ENCODE results near the gene STX18. TPM values are rescaled to one million over a fixed set of nuclear protein-coding genes. Genes with fewer than 3 reads are reported as not detected.
A peak's percentile ranks its signal among the peaks of the same experiment; 100 is the strongest.
"Not testable (repeated sequence)": the region's sequence is repeated elsewhere in the genome, so short reads cannot be mapped to it uniquely, and the experiment has no call there.

STX18 gene
- total RNA-seq, 2 experiments from 2014 or later = 19.5 to 20.0 TPM

DNA sequence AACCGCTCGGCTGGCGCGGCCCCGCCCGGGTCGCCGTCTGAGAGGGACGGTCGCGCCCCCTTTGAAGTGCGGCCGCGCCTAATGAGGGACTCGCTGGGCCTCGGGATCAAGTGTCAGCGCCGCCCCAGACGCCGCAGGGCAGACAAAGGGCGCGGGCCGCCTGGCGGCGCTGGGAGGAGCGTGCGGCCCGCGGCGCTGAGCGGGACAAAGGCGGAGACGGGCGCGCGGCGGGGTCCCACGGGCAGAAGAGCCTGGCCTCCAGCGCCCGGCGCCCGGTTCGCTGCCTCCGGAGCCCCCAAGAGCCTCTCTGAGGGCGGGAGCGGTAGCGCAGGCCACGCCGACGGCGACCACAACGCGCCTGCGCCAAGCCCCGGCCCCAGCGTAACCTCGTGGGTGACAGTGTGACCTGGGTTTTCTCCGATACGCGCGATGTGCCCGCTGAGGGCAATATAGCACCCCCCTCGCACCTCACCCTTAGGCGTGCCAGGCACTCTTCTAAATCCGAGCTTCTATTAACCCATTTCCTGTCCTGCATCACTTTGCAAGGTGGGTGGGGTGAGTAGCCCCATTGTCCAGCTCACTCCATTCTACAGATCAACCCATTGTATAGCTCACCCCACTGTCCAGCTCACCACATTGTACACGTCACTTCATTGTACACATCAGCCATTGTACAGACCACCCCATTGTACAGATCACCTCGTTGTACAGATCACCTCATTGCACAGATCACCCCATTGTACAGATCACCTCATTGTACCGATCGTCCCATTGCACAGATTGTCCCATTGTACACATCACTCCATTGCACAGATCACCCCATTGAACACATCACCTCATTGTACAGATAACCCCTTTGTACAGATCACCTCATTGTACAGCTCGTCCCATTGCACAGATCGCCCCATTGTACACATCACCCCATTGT is 33.7 kb upstream of the STX18 start:
- Mint-ChIP-seq H3K36me3 (ENCODE audit: low read depth) (peaks cover 12% of the 10 kb centered on the region), H3K9me3 (no peaks in the 10 kb centered on the region), H3K27me3 (peaks cover 4% of the 10 kb centered on the region), H3K27ac (no peak overlapping the region), H3K4me3 (peak overlapping the region; percentile 61), H3K4me1 (ENCODE audit: low read depth) (peaks cover 11% of the 10 kb centered on the region)
- ChIA-PET CTCF (interaction anchor here (1.4 to 3.3 kb wide), 2 partner anchors 33 to 87 kb away, joined by 7 to 18 read pairs; partner anchors contain the start of gene STX18), POLR2A (interaction anchor here (1.3 to 1.5 kb wide), 3 partner anchors 9 to 33 kb away, joined by 3 to 4 read pairs (median 4); partner anchors contain the start of gene STX18)
- TF ChIP-seq, protein P1, sequence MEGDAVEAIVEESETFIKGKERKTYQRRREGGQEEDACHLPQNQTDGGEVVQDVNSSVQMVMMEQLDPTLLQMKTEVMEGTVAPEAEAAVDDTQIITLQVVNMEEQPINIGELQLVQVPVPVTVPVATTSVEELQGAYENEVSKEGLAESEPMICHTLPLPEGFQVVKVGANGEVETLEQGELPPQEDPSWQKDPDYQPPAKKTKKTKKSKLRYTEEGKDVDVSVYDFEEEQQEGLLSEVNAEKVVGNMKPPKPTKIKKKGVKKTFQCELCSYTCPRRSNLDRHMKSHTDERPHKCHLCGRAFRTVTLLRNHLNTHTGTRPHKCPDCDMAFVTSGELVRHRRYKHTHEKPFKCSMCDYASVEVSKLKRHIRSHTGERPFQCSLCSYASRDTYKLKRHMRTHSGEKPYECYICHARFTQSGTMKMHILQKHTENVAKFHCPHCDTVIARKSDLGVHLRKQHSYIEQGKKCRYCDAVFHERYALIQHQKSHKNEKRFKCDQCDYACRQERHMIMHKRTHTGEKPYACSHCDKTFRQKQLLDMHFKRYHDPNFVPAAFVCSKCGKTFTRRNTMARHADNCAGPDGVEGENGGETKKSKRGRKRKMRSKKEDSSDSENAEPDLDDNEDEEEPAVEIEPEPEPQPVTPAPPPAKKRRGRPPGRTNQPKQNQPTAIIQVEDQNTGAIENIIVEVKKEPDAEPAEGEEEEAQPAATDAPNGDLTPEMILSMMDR (IDR thresholded peaks at IDR 0.05) = peak; percentile 64
- peak; percentile 90 for ATAC-seq
- intact Hi-C loops (cut with micrococcal nuclease) = no loop called here
- peak; percentile 60 for DNase-seq

- intact Hi-C loops (cut with micrococcal nuclease) = no loop called here
- H3K36me3 Mint-ChIP-seq (ENCODE audit: low read depth) = peaks cover 13% of the 10 kb centered on the region
- ChIA-PET POLR2A (interaction anchor here (1.3 to 1.5 kb wide), 2 partner anchors 16 to 33 kb away, joined by 3 to 4 read pairs; partner anchors contain the start of gene STX18), CTCF (interaction anchor here (1.0 to 3.3 kb wide), 5 partner anchors 12 to 86 kb away, joined by 3 to 18 read pairs (median 5); partner anchors contain the start of gene STX18)
- peaks cover 11% of the 10 kb centered on the region for H3K4me1 Mint-ChIP-seq (ENCODE audit: low read depth)
- peaks cover 4% of the 10 kb centered on the region for H3K27me3 Mint-ChIP-seq
- TF ChIP-seq, protein P1 (IDR thresholded peaks at IDR 0.05) = no peak
- no peak for ATAC-seq
- H3K9me3 Mint-ChIP-seq = peaks cover 1% of the 10 kb centered on the region
- H3K4me3 Mint-ChIP-seq = peak overlapping the region; percentile 61
- H3K27ac Mint-ChIP-seq = no peak overlapping the region
- DNase-seq = peak; percentile 13
These were observed 32.9 kb upstream of the STX18 start for GRCh38 chr4:4574792-4575191.

DNA sequence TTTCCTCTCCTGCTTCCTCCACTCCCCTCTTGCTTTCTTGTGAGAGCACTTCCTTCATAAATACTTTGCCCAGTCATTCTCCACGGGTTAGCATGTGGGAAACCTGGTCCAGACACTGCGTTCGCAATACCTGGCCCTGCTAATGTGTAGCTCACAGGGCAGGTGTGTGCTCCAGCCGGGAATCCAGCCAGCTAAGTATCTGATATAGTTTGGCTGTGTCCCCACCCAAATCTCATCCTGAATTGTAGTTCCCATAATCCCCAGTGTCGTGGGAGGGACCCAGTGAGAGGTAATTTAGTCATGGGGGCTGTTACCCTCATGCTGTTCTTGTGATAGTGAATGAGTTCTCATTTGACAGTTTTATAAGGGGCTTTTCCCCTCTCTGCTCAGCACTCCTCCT is 32.2 kb upstream of the STX18 start:
- Mint-ChIP-seq H3K27me3 (peaks cover 4% of the 10 kb centered on the region), H3K4me3 (peak overlapping the region; percentile 61), H3K27ac (no peak overlapping the region), H3K36me3 (ENCODE audit: low read depth) (peaks cover 18% of the 10 kb centered on the region), H3K4me1 (ENCODE audit: low read depth) (peaks cover 11% of the 10 kb centered on the region), H3K9me3 (peaks cover 2% of the 10 kb centered on the region)
- ATAC-seq (no peak), DNase-seq (no peak)
- POLR2A ChIA-PET = interaction anchor here (1.5 to 2.3 kb wide), 2 partner anchors 32 kb away, joined by 4 to 7 read pairs; partner anchors contain the start of gene STX18
- intact Hi-C loops (cut with micrococcal nuclease) = no loop called here
- TF ChIP-seq, protein P1 (IDR thresholded peaks at IDR 0.05) = no peak
- CTCF ChIA-PET = interaction anchor here (1.0 to 3.3 kb wide), 7 partner anchors 10 to 85 kb away, joined by 3 to 18 read pairs (median 5); partner anchors contain the start of gene STX18

DNA sequence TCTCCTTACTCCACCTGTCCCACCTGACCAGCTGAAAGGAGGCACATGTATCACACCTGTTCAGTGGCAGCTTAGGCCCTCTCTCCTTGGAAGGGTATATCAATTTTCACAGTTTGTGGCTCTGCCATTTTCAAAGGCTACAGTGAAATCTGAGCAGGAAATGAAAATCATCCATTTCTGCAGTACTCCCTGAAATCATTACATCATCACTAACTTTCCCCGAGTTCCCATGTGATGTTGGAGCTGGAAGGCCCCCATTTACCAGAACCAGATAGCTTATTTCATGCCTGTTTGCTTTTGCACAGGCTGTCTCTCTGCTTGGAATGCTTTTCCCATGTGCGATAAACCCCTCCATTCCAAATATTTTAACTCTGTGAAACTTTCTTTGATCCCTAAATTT is 31.0 kb upstream of the STX18 start:
- Mint-ChIP-seq H3K36me3 (ENCODE audit: low read depth) (peaks cover 19% of the 10 kb centered on the region), H3K9me3 (peaks cover 2% of the 10 kb centered on the region), H3K27me3 (peaks cover 4% of the 10 kb centered on the region), H3K4me3 (no peak overlapping the region), H3K4me1 (ENCODE audit: low read depth) (peaks cover 11% of the 10 kb centered on the region), H3K27ac (no peak overlapping the region)
- intact Hi-C loops (cut with micrococcal nuclease) = no loop called here
- POLR2A ChIA-PET = interaction anchor here (2.3 kb wide), 1 partner anchor 31 kb away, joined by 7 read pairs; the partner anchor contains the start of gene STX18
- no peak for DNase-seq
- no peak for ATAC-seq
- CTCF ChIA-PET = interaction anchor here (1.4 to 1.9 kb wide), 2 partner anchors 9 to 31 kb away, joined by 3 to 7 read pairs; partner anchors contain the start of gene STX18
- TF ChIP-seq, protein P1 (IDR thresholded peaks at IDR 0.05) = no peak

DNA sequence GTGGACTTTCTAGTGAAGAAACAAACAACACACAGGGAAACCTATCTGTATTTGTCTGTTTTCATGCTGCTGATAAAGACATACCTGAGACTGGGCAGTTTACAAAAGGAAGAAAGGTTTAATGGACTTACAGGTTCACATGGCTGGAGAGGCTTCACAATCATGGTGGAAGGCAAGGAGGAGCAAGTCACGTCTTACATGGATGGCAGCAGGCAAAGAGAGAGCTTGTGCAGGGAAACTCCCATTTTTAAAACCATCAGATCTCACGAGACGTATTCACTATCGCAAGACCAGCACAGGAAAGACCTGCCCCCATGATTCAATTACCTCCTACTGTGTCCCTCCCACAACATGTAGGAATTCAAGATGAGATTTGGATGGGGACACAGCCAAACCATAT is 28.0 kb upstream of the STX18 start:
- H3K27ac Mint-ChIP-seq; H3K27me3 Mint-ChIP-seq; CTCF ChIA-PET; H3K4me3 Mint-ChIP-seq; intact Hi-C loops (cut with micrococcal nuclease); H3K4me1 Mint-ChIP-seq (ENCODE audit: low read depth); ATAC-seq; DNase-seq; H3K9me3 Mint-ChIP-seq; POLR2A ChIA-PET: not testable (repeated sequence)
- H3K36me3 Mint-ChIP-seq (ENCODE audit: low read depth) = peaks cover 18% of the 10 kb centered on the region

Data from activated CD8-positive, alpha-beta T cell treated with anti-CD3 and anti-CD28 coated beads for 36 hours (primary cell).